K562 (cell line): ENCODE results near the gene MITF. TPM values are rescaled to one million over a fixed set of nuclear protein-coding genes. Genes with fewer than 3 reads are reported as not detected.

ENCODE experiments used
- ATAC-seq: fragments of 200-7000 bp; cut with Tn5 transposase; 3 replicates; pipeline ENCODE4 v1.9.1; 2020; ENCODE audit warnings: moderate library complexity
- BruUV-seq: library from RNA; stranded (reverse); fragments of 400-500 nt; replicated peaks from 2 replicates; lab custom pipeline; 2021; lab: Mats Ljungman, UMichigan
- CTCF ChIA-PET: fragments of 300-600 bp; formaldehyde crosslinking; extraction: SDS; loops from one replicate; lab custom pipeline; 2021; ENCODE audit warnings: low intra/inter-chr PET ratio; lab: Yijun Ruan, JAX
- POLR2A ChIA-PET: fragments of 300-600, 350-650 bp; sonication (Branson Sonifier 250); formaldehyde crosslinking; extraction: SDS; loops from one replicate; lab custom pipeline; 2021; ENCODE audit warnings: antibody characterized with exemption, inconsistent platforms; lab: Yijun Ruan, JAX
- DNase-seq, 4 experiments: peaks; one replicate each; pipeline versions ENCODE4 v3.0.0 to v3.0.0-alpha.2; 2011 to 2018; ENCODE audit warnings: low spot score in 3 of 4, mixed read lengths in 3 of 4; ENCODE audit errors: extremely low read depth in 1 of 4
- FAIRE-seq: peaks from 2 replicates; lab custom pipeline; 2011; peaks lifted over from hg19 to GRCh38; lab: Jason Lieb, UNC
- H2AFZ ChIP-seq: 2 replicates; pipeline ENCODE4 v1.6.0; 2011; ENCODE audit warnings: low read depth, low read length, control low read depth, inconsistent platforms
- H3K27ac ChIP-seq: fragments of 200-600 bp; 3 replicates; pipeline ENCODE4 v1.8.0; 2011; ENCODE audit warnings: low read depth, mild to moderate bottlenecking, control low read depth, inconsistent platforms, low read length, moderate library complexity, mixed read lengths; ENCODE audit errors: extremely low read depth
- H3K27me3 ChIP-seq, 2 experiments: fragments of 300-600 bp in 1 of 2; 2 replicates in 1 of 2; 3 replicates in 1 of 2; pipeline versions ENCODE4 v1.6.0 to v1.8.0; 2011; ENCODE audit warnings: inconsistent platforms in 2 of 2, low read length in 2 of 2, mild to moderate bottlenecking in 1 of 2, mixed read lengths in 1 of 2, moderate library complexity in 1 of 2; ENCODE audit not compliant: control insufficient read depth in 2 of 2, insufficient read depth in 2 of 2
- H3K36me3 ChIP-seq: fragments of 300-600 bp; 3 replicates; pipeline ENCODE4 v1.8.0; 2011; ENCODE audit warnings: mild to moderate bottlenecking, low read length, inconsistent platforms; ENCODE audit not compliant: control insufficient read depth, insufficient read depth
- H3K4me1 ChIP-seq, 2 experiments: fragments of 200-600 bp in 1 of 2; replicated peaks in 1 of 2; 2 replicates in 1 of 2; 3 replicates in 1 of 2; pipeline versions ENCODE4 v1.5.1 to v1.8.0; 2011; ENCODE audit warnings: inconsistent platforms in 2 of 2, low read length in 2 of 2, mild to moderate bottlenecking in 1 of 2, mixed read lengths in 1 of 2, moderate library complexity in 1 of 2; ENCODE audit not compliant: control insufficient read depth in 2 of 2, insufficient read depth in 2 of 2
- H3K4me2 ChIP-seq: 2 replicates; pipeline ENCODE4 v1.6.1; 2011; ENCODE audit warnings: low read length, control low read depth, inconsistent platforms, mixed read lengths; ENCODE audit not compliant: insufficient read depth
- H3K4me3 ChIP-seq: fragments of 200-600 bp; sonication (generic), shearing (Covaris generic); 2 replicates; pipeline ENCODE4 v1.5.1; 2016; ENCODE audit warnings: control low read depth, inconsistent platforms
- H3K79me2 ChIP-seq: fragments of 200-600 bp; 3 replicates; pipeline ENCODE4 v1.8.0; 2011; ENCODE audit warnings: low read length, inconsistent platforms; ENCODE audit not compliant: control insufficient read depth, insufficient read depth
- H3K9ac ChIP-seq, 2 experiments: 2 replicates each; pipeline versions ENCODE4 v1.6.0 to v1.6.1; 2011; ENCODE audit warnings: low read depth in 2 of 2, low read length in 2 of 2, control low read depth in 1 of 2, inconsistent platforms in 1 of 2, mild to moderate bottlenecking in 1 of 2, mixed read lengths in 1 of 2; ENCODE audit not compliant: insufficient read depth in 1 of 2
- H3K9me1 ChIP-seq: one replicate; pipeline ENCODE4 v1.6.0; 2011; ENCODE audit warnings: inconsistent platforms, mild to moderate bottlenecking, low read length, moderate library complexity; ENCODE audit not compliant: control insufficient read depth, insufficient read depth
- H3K9me3 ChIP-seq: replicated peaks from 2 replicates; pipeline ENCODE4 v1.5.1; 2011; ENCODE audit warnings: low read depth, low read length, inconsistent platforms; ENCODE audit not compliant: control insufficient read depth, insufficient read depth
- H4K20me1 ChIP-seq: replicated peaks from 2 replicates; pipeline ENCODE4 v1.6.1; 2011; ENCODE audit warnings: low read length, inconsistent platforms, mixed read lengths; ENCODE audit not compliant: control insufficient read depth, insufficient read depth
- CREBBP ChIP-seq: IDR thresholded peaks from one replicate; pipeline ENCODE4 v1.6.1; 2012; ENCODE audit warnings: low read depth, mild to moderate bottlenecking, control low read depth, inconsistent platforms, low read length
- ETV1 ChIP-seq: fragments of 450-650 bp; conservative IDR thresholded peaks from 2 replicates; pipeline ENCODE4 v1.6.1; 2016; ENCODE audit warnings: missing genetic modification characterization, control low read depth, low read depth, missing compliant biosample characterization
- SRSF9 ChIP-seq: fragments of 200-400 bp; formaldehyde crosslinking; IDR thresholded peaks from 2 replicates; pipeline ENCODE4 v1.6.1; 2017; ENCODE audit warnings: low read depth, low read length, borderline replicate concordance
- ZBTB33 ChIP-seq: sonication (generic); formaldehyde crosslinking; IDR thresholded peaks from 2 replicates; pipeline ENCODE4 v1.8.1; 2023; ENCODE audit warnings: mild to moderate bottlenecking, missing genetic modification reagents
- ZBTB7A ChIP-seq: IDR thresholded peaks from 2 replicates; pipeline ENCODE4 v1.6.1; 2011; ENCODE audit warnings: low read depth, mild to moderate bottlenecking, low read length, moderate library complexity, borderline replicate concordance; ENCODE audit not compliant: control insufficient read depth
- ZNF140 ChIP-seq: fragments of 250-450 bp; sonication (Bioruptor Pico); IDR thresholded peaks from 2 replicates; pipeline ENCODE4 v1.8.0; 2021; ENCODE audit warnings: moderate library complexity, mild to moderate bottlenecking, inconsistent platforms
- ZNF395 ChIP-seq: fragments of 200-800 bp; sonication (Bioruptor generic); IDR thresholded peaks from 2 replicates; pipeline ENCODE4 v1.6.1; 2017; ENCODE audit warnings: missing genetic modification characterization, missing compliant biosample characterization
- ZNF586 ChIP-seq: fragments of 450-650 bp; formaldehyde crosslinking; conservative IDR thresholded peaks from 2 replicates; pipeline ENCODE4 v1.4.0; 2020; ENCODE audit warnings: mild to moderate bottlenecking, moderate library complexity
- WGBS: fragments of 100-300 bp; shearing (Covaris generic); methylation state at CpG from one replicate; pipeline ENCODE4 v1.1.6; 2016; ENCODE audit warnings: low coverage, mixed read lengths; ENCODE audit not compliant: insufficient coverage; ENCODE audit errors: missing lambda C conversion rate; 5-methylcytosine and 5-hydroxymethylcytosine counted together
- in situ Hi-C: fragments of 300-500 bp; cut with MboI; formaldehyde crosslinking; loops from 4 replicates; pipeline ENCODE4 v1.15.0; 2018; ENCODE audit warnings: inconsistent platforms, mixed read lengths
- intact Hi-C: fragments of 100-400 bp; cut with micrococcal nuclease; formaldehyde crosslinking; loops from 2 replicates; pipeline ENCODE4 v1.14.2; 2022
- polyA plus RNA-seq, 8 experiments: library from polyadenylated mRNA; depleted of rRNA in 4 of 8; stranded (reverse) in 5 of 8; unstranded in 3 of 8; fragments of >200 nt; fragmentation: Nextera tagmentation in 2 of 8; fragmentation: Illumina TruSeq in 1 of 8; extraction: Ambion mirVana in 2 of 8; extraction: Trizol in 1 of 8; gene quantifications; 2 replicates each; pipeline versions ENCODE4 v1.2.1 to v1.2.3, GENCODE V29; 2011 to 2014; ENCODE audit warnings: inconsistent platforms in 1 of 8, missing spikeins in 1 of 8
- total RNA-seq, 7 experiments: library from RNA; depleted of rRNA in 6 of 7; stranded (reverse); fragments of >200 nt in 6 of 7; fragmentation: Illumina TruSeq in 2 of 7; extraction: Trizol in 2 of 7; gene quantifications; 2 replicates each; pipeline versions ENCODE4 v1.2.1 to v1.2.3, GENCODE V29; 2011 to 2021; ENCODE audit warnings: low replicate concordance in 1 of 7
- TF ChIP-seq, protein P1 (sequence below): conservative IDR thresholded peaks from 2 replicates; pipeline ENCODE4 v1.6.1; 2011; ENCODE audit warnings: low read depth, mild to moderate bottlenecking, low read length; ENCODE audit not compliant: control insufficient read depth
- TF ChIP-seq, protein P2 (sequence below): IDR thresholded peaks from 2 replicates; pipeline ENCODE4 v1.6.1; 2012; ENCODE audit warnings: low read depth, low read length, improper control_type of control experiment, borderline replicate concordance

Gene MITF
- total and polyA plus RNA-seq, 9 of the 15 experiments (the other 6 are each of a cell fraction or from before 2014, with no cell fraction given), result 5.6 to 14.9 (median 11.1) TPM

DNA sequence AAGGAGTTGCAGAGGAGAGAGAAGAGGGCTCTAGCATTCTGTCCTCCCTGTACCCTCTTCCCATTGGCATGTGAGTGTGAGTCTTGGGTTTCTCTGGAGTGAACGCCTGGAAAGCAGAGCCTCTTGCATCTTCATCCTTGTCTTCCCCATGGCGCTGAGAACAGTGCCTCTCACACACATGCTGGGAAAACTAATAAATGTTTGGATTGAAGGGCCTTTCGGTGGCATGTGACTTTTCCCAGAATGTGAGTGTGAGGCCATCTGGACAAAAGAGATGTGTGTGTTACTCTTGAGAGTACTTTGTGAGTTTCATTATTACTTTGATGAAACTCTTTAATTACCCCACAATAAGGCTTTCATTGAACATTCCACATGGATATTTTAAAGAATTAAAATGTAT, 122.3 kb downstream of the MITF start (continued):
- TF ChIP-seq CREBBP (no peak), SRSF9 (no peak), ETV1 (tag) (no peak)
- TF ChIP-seq, protein P1, sequence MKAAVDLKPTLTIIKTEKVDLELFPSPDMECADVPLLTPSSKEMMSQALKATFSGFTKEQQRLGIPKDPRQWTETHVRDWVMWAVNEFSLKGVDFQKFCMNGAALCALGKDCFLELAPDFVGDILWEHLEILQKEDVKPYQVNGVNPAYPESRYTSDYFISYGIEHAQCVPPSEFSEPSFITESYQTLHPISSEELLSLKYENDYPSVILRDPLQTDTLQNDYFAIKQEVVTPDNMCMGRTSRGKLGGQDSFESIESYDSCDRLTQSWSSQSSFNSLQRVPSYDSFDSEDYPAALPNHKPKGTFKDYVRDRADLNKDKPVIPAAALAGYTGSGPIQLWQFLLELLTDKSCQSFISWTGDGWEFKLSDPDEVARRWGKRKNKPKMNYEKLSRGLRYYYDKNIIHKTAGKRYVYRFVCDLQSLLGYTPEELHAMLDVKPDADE, result no peak
- TF ChIP-seq, all 486 proteins: peak for 0

DNA sequence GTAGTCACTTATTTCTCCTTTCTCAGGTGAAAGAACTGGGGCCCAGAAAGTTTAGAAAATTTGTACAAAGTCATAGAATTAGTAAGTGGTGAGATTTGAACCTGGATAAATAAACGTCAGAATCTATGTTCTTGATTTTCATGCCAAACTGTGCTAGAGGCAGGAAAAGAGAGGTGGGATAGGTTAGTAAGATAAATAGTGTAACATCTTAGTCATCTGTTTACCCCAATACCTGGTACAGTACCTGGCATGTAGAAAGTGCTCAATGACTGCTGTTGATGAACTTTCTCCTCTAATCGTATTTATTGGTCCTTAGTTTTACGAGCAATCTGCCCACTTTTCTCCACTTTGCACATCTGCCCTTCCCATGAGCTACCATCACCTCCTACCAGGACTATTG, 124.9 kb downstream of the MITF start:
- FAIRE-seq, result no peak
- Histone ChIP-seq H3K27ac (no peak overlapping the region), H3K9ac (no peak overlapping the region), H3K27me3 (no peaks in the 10 kb centered on the region), H3K79me2 (0 out of 3 replicates have a peak, but pooled peaks cover 7% of the 10 kb centered on the region), H3K36me3 (no peaks in the 10 kb centered on the region), H2AFZ (no peak overlapping the region), H4K20me1 (no peaks in the 10 kb centered on the region), H3K9me3 (no peaks in the 10 kb centered on the region), H3K4me3 (no peak overlapping the region), H3K4me2 (no peak overlapping the region), H3K9me1 (no peaks in the 10 kb centered on the region), H3K4me1 (peaks cover 3 to 8% of the 10 kb centered on the region in 2 experiments; a peak in 3 of 5 replicates)
- DNase-seq, result no peak
- BruUV-seq, result no TSS peak
- ATAC-seq, result no peak
- WGBS, result 63% methylated on average over 3 of the region's 3 CpGs
- POLR2A ChIA-PET, result interaction anchor here (1.1 kb wide), 1 partner anchor 16 kb away, joined by 3 read pairs; no protein-coding TSS in a partner anchor
- in situ Hi-C loops, result no loop called here
- intact Hi-C loops, result no loop called here
- CTCF ChIA-PET, result no interaction called here
- TF ChIP-seq ZBTB7A (no peak), ZNF140 (CRISPR knock-in tag) (no peak), ZBTB33 (CRISPR knock-in tag) (no peak), ZNF395 (CRISPR knock-in tag) (no peak), ZNF586 (CRISPR knock-in tag) (no peak)
- TF ChIP-seq, protein P2, sequence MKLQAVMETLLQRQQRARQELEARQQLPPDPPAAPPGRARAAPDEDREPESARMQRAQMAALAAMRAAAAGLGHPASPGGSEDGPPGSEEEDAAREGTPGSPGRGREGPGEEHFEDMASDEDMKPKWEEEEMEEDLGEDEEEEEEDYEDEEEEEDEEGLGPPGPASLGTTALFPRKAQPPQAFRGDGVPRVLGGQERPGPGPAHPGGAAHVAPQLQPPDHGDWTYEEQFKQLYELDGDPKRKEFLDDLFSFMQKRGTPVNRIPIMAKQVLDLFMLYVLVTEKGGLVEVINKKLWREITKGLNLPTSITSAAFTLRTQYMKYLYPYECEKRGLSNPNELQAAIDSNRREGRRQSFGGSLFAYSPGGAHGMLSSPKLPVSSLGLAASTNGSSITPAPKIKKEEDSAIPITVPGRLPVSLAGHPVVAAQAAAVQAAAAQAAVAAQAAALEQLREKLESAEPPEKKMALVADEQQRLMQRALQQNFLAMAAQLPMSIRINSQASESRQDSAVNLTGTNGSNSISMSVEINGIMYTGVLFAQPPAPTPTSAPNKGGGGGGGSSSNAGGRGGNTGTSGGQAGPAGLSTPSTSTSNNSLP, result no peak
